B cell (primary cell): ENCODE data around the gene NUDT10. TPM values are rescaled to one million over a fixed set of nuclear protein-coding genes. Genes with fewer than 3 reads are reported as not detected.

Experiments used
- ATAC-seq: fragments of 200-7000 bp; cut with Tn5 transposase; one replicate; pipeline ENCODE4 v1.10.0; 2021; ENCODE audit warnings: low read depth, mild to moderate bottlenecking, moderate number of reproducible peaks, moderate library complexity
- CTCF ChIA-PET: fragments of 350-600 bp; sonication (Branson Sonifier 250); formaldehyde crosslinking; loops from one replicate; lab custom pipeline; 2021; ENCODE audit warnings: antibody characterized with exemption, inconsistent platforms; lab: Charles Lee
- POLR2A ChIA-PET: fragments of 350-600 bp; sonication (Branson Sonifier 250); formaldehyde crosslinking; loops from one replicate; lab custom pipeline; 2021; ENCODE audit warnings: antibody characterized with exemption; lab: Charles Lee
- DNase-seq: peaks from one replicate; pipeline ENCODE4 v3.0.0; 2013
- H2AFZ ChIP-seq: 2 replicates; pipeline ENCODE4 v1.6.1; 2012; ENCODE audit warnings: mild to moderate bottlenecking, low read depth, low read length; ENCODE audit not compliant: insufficient read depth, poor library complexity, severe bottlenecking
- H3K27ac ChIP-seq, 2 donors: 1 replicate in 1 of 2; 2 replicates in 1 of 2; pipeline ENCODE4 v1.5.1; 2012 to 2013; ENCODE audit warnings: low read length in 2 of 2, mild to moderate bottlenecking in 2 of 2, moderate library complexity in 1 of 2
- H3K27me3 ChIP-seq, 4 experiments: fragments of 200-600 bp in 1 of 4; sonication (generic) in 1 of 4; replicated peaks in 1 of 4; 1 replicate in 2 of 4; 2 replicates in 2 of 4; pipeline versions ENCODE4 v1.6.1 to v1.7.0; 2013 to 2016; ENCODE audit warnings: low read length in 3 of 4, mild to moderate bottlenecking in 2 of 4, mixed read lengths in 1 of 4, moderate library complexity in 1 of 4; ENCODE audit not compliant: insufficient read depth in 4 of 4, control insufficient read depth in 3 of 4; ENCODE audit errors: control extremely low read depth in 1 of 4
- H3K36me3 ChIP-seq, 2 experiments: replicated peaks in 1 of 2; 1 replicate in 1 of 2; 2 replicates in 1 of 2; pipeline versions ENCODE4 v1.6.1 to v1.7.1; 2013; ENCODE audit warnings: low read length in 1 of 2; ENCODE audit not compliant: insufficient read depth in 2 of 2, control insufficient read depth in 1 of 2; ENCODE audit errors: control extremely low read depth in 1 of 2, extremely low read depth in 1 of 2
- H3K4me1 ChIP-seq, 2 donors: fragments of 200-600 bp in 1 of 2; sonication (generic) in 1 of 2; 1 replicate in 1 of 2; 2 replicates in 1 of 2; pipeline versions ENCODE4 v1.5.1 to v1.6.1; 2013 to 2017; ENCODE audit warnings: low read length in 2 of 2; ENCODE audit not compliant: control insufficient read depth in 2 of 2, insufficient read depth in 2 of 2
- H3K4me2 ChIP-seq: replicated peaks from 2 replicates; pipeline ENCODE3; 2012; ENCODE audit warnings: mild to moderate bottlenecking, low read depth, low read length; ENCODE audit not compliant: poor library complexity, severe bottlenecking
- H3K4me3 ChIP-seq, 5 experiments: fragments of 200-600 bp in 1 of 5; sonication (generic) in 1 of 5; 1 replicate in 3 of 5; 2 replicates in 2 of 5; pipeline versions ENCODE4 v1.5.1 to v1.7.0; 2011 to 2016; ENCODE audit warnings: low read length in 4 of 5, mild to moderate bottlenecking in 4 of 5, low read depth in 2 of 5, control low read depth in 1 of 5, moderate library complexity in 1 of 5; ENCODE audit not compliant: insufficient read depth in 1 of 5; ENCODE audit errors: control extremely low read depth in 1 of 5, extremely low read depth in 1 of 5
- H3K79me2 ChIP-seq: fragments of 200-600 bp; sonication (generic); one replicate; pipeline ENCODE4 v1.6.0; 2016; ENCODE audit warnings: low read length; ENCODE audit not compliant: control insufficient read depth, insufficient read depth
- H3K9ac ChIP-seq: fragments of 200-600 bp; sonication (generic); 2 replicates; pipeline ENCODE4 v1.6.1; 2017; ENCODE audit warnings: mild to moderate bottlenecking, low read length, moderate library complexity
- H3K9me3 ChIP-seq, 3 donors: one replicate each; pipeline versions ENCODE4 v1.6.1 to v1.7.1; 2013; ENCODE audit warnings: low read length in 2 of 3; ENCODE audit not compliant: control insufficient read depth in 2 of 3, insufficient read depth in 1 of 3; ENCODE audit errors: control extremely low read depth in 1 of 3
- H4K20me1 ChIP-seq: 2 replicates; pipeline ENCODE4 v1.6.0; 2012; ENCODE audit warnings: mild to moderate bottlenecking, low read length; ENCODE audit not compliant: insufficient read depth, control insufficient read depth, poor library complexity, severe bottlenecking
- H3K27ac Mint-ChIP-seq: one replicate; pipeline ENCODE4 v1.8.0; 2021; ENCODE audit warnings: mixed read lengths
- H3K27me3 Mint-ChIP-seq: one replicate; pipeline ENCODE4 v1.8.0; 2021; ENCODE audit warnings: mixed read lengths
- H3K4me1 Mint-ChIP-seq: one replicate; pipeline ENCODE4 v1.8.0; 2021; ENCODE audit warnings: mixed read lengths
- H3K4me3 Mint-ChIP-seq: one replicate; pipeline ENCODE4 v1.8.0; 2021; ENCODE audit warnings: mixed read lengths
- H3K9me3 Mint-ChIP-seq: one replicate; pipeline ENCODE4 v1.8.0; 2022; ENCODE audit warnings: mixed read lengths; ENCODE audit not compliant: insufficient read depth
- EZH2 ChIP-seq: IDR thresholded peaks from 2 replicates; pipeline ENCODE4 v1.6.1; 2012; ENCODE audit warnings: borderline replicate concordance, low read depth, mild to moderate bottlenecking, moderate library complexity, low read length; ENCODE audit not compliant: insufficient read depth, poor library complexity, severe bottlenecking
- WGBS: methylation state at CpG from one replicate; pipeline ENCODE4 v1.1.5; 2013; ENCODE audit warnings: missing lambda C conversion rate; ENCODE audit not compliant: insufficient coverage; 5-methylcytosine and 5-hydroxymethylcytosine counted together
- intact Hi-C: fragments of 100-400 bp; cut with micrococcal nuclease; formaldehyde crosslinking; loops from one replicate; pipeline ENCODE4 v1.10.0; 2022
- polyA minus RNA-seq: library from RNA; depleted of rRNA, polyadenylated mRNA; stranded (reverse); fragments of >200 nt; gene quantifications from 2 replicates; pipeline ENCODE4 v1.2.3, GENCODE V29; 2012
- polyA plus RNA-seq: library from polyadenylated mRNA; depleted of rRNA; stranded (reverse); fragments of >200 nt; gene quantifications from 2 replicates; pipeline ENCODE4 v1.2.3, GENCODE V29; 2012
- total RNA-seq, 2 donors: library from RNA; stranded (reverse); fragments of 120-200 nt in 1 of 2; gene quantifications; 1 replicate in 1 of 2; 2 replicates in 1 of 2; pipeline versions ENCODE4 v1.2.3 to v1.2.4, GENCODE V29; 2013 to 2022
- TF ChIP-seq, protein P1 (sequence below): fragments of 200-600 bp; IDR thresholded peaks from one replicate; pipeline ENCODE4 v1.8.0; 2022; ENCODE audit warnings: antibody characterized with exemption, mild to moderate bottlenecking

NUDT10 gene
- total RNA-seq: 0.36 and 0.44 TPM in 2 replicates
- total RNA-seq (2013): 0.05 TPM
- 0.07 TPM in 1 of 2 replicates, not detected in the other for polyA plus RNA-seq
- not detected in 2 replicates for polyA minus RNA-seq

DNA sequence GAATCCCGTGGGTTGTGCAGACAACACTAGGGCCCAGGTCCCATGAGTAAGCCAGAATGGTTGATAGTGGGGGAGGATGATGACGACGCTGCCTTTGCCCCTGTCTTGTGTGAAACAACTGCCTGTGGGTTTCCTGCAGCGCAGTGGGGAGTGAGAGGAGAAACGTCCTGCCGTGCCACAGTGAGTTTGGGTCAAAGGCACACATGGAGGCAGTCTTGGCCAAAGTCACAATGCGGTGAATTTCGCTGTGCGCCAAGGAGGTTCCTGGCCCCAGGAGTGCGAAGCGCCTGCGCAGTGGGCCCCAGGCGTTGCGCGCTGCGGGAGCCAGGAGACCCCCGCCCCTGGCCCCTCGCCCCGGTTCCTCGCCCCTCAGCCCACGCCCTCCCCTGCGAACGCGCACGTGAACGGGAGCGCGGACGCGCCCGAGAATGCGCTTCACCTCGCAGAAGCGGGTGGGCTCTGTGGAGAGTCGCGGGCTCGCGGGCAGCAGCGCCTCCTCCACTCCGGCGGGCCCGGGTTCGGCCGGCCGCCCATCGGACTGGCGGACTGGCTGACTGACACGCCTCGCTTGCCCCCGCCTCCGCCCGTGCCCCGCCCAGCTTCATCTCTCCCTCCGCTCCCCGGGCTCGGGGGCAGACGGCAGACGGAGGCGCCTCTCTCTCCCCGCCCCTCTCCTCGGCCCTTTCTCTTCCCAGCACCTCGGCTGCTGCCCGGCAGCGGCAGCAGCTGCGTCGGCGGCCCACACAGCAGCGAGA, at the start of gene NUDT10:
NUDT10 (plus strand) TSS at position 635 of the 755 bp plus-strand sequence. CDS start 144 bp downstream, outside the sequence.
- Mint-ChIP-seq H3K27ac (no peak within 1 kb of the TSS), H3K9me3 (no peaks in the 10 kb centered on the region), H3K4me1 (peaks cover 5% of the 10 kb centered on the region), H3K27me3 (no peaks in the 10 kb centered on the region), H3K4me3 (peak within 1 kb of the TSS; percentile 88)
- Histone ChIP-seq H3K9ac (peak within 1 kb of the TSS; percentile 51), H3K27me3 (no peaks in the 10 kb centered on the region), H3K9me3 (no peaks in the 10 kb centered on the region), H3K79me2 (no peaks in the 10 kb centered on the region), H4K20me1 (no peaks in the 10 kb centered on the region), H3K36me3 (no peaks in the 10 kb centered on the region), H2AFZ (peak within 1 kb of the TSS; percentile 56), H3K4me1 (no peaks in the 10 kb centered on the region), H3K4me3 (peak within 1 kb of the TSS in 4 of 5 experiments; percentile 17 to 54 (median 44)), H3K27ac (no peak within 1 kb of the TSS), H3K4me2 (peak within 1 kb of the TSS; percentile 60)
- ATAC-seq (peak; percentile 65), DNase-seq (peak; percentile 28)
- TF ChIP-seq EZH2: no peak
- TF ChIP-seq, protein P1, sequence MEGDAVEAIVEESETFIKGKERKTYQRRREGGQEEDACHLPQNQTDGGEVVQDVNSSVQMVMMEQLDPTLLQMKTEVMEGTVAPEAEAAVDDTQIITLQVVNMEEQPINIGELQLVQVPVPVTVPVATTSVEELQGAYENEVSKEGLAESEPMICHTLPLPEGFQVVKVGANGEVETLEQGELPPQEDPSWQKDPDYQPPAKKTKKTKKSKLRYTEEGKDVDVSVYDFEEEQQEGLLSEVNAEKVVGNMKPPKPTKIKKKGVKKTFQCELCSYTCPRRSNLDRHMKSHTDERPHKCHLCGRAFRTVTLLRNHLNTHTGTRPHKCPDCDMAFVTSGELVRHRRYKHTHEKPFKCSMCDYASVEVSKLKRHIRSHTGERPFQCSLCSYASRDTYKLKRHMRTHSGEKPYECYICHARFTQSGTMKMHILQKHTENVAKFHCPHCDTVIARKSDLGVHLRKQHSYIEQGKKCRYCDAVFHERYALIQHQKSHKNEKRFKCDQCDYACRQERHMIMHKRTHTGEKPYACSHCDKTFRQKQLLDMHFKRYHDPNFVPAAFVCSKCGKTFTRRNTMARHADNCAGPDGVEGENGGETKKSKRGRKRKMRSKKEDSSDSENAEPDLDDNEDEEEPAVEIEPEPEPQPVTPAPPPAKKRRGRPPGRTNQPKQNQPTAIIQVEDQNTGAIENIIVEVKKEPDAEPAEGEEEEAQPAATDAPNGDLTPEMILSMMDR: no peak
- ChIA-PET POLR2A (interaction anchor here (1.5 kb wide), 1 partner anchor 64 kb away, joined by 3 read pairs; no protein-coding TSS in a partner anchor), CTCF (no interaction called here)
- WGBS: 1% methylated on average over 48 of the region's 68 CpGs
- intact Hi-C loops: loop anchor here (10.0 kb wide), 1 partner anchor 188 kb away; no protein-coding TSS in a partner anchor

DNA sequence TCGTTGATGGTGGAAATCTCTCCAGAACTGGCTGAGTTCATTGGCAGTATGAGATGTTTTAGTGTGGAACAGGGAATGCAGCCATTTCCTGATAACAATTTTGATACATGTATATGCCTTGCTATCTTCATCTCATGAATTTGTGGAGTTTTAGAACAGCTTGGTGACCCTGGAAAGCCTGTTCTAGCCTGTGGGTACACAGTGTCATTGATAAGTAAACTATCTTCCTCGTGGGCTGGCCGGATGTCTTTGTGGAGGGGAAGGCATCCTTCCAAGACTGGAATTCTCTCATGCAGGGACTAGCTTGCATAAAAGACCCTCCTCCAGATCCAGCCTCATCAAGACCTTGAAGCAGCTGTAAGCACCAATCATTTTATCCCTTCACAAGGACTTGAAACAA, 40.2 kb upstream of the NUDT10 start:
- Mint-ChIP-seq H3K4me1 (no peaks in the 10 kb centered on the region), H3K27me3 (no peaks in the 10 kb centered on the region), H3K27ac (no peak overlapping the region), H3K9me3 (no peaks in the 10 kb centered on the region), H3K4me3 (no peak overlapping the region)
- CTCF ChIA-PET: no interaction called here
- POLR2A ChIA-PET: no interaction called here
- Histone ChIP-seq H3K9me3 (no peaks in the 10 kb centered on the region), H4K20me1 (no peaks in the 10 kb centered on the region), H3K27me3 (no peaks in the 10 kb centered on the region), H3K4me1 (no peaks in the 10 kb centered on the region), H3K4me2 (no peak overlapping the region), H3K79me2 (no peaks in the 10 kb centered on the region), H3K4me3 (no peak overlapping the region), H3K9ac (no peak overlapping the region), H3K36me3 (no peaks in the 10 kb centered on the region), H3K27ac (no peak overlapping the region), H2AFZ (no peak overlapping the region)
- ATAC-seq: no peak
- intact Hi-C loops: no loop called here
- no peak for TF ChIP-seq EZH2
- TF ChIP-seq, protein P1: no peak
- no peak for DNase-seq
- WGBS: no CpG with 5 or more reads among the region's 3 CpGs
